ENCODE measurements around the gene FGD4. TPM values are rescaled to one million over a fixed set of nuclear protein-coding genes. Genes with fewer than 3 reads are reported as not detected.

The FGD4 gene
- total RNA-seq, 1 donor = 55.6 TPM

GRCh38 chr12:32390572-32391219 is 8.7 kb upstream of the FGD4 start:
- TF ChIP-seq, protein P1, sequence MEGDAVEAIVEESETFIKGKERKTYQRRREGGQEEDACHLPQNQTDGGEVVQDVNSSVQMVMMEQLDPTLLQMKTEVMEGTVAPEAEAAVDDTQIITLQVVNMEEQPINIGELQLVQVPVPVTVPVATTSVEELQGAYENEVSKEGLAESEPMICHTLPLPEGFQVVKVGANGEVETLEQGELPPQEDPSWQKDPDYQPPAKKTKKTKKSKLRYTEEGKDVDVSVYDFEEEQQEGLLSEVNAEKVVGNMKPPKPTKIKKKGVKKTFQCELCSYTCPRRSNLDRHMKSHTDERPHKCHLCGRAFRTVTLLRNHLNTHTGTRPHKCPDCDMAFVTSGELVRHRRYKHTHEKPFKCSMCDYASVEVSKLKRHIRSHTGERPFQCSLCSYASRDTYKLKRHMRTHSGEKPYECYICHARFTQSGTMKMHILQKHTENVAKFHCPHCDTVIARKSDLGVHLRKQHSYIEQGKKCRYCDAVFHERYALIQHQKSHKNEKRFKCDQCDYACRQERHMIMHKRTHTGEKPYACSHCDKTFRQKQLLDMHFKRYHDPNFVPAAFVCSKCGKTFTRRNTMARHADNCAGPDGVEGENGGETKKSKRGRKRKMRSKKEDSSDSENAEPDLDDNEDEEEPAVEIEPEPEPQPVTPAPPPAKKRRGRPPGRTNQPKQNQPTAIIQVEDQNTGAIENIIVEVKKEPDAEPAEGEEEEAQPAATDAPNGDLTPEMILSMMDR (IDR thresholded peaks at IDR 0.05; ENCODE audit: insufficient read depth, low read length) = no peak
- peak; percentile 14 for DNase-seq (ENCODE audit: low read depth)
- peak overlapping the region; percentile 55 for H3K4me3 ChIP-seq (ENCODE audit: low read depth, low read length)

DNA sequence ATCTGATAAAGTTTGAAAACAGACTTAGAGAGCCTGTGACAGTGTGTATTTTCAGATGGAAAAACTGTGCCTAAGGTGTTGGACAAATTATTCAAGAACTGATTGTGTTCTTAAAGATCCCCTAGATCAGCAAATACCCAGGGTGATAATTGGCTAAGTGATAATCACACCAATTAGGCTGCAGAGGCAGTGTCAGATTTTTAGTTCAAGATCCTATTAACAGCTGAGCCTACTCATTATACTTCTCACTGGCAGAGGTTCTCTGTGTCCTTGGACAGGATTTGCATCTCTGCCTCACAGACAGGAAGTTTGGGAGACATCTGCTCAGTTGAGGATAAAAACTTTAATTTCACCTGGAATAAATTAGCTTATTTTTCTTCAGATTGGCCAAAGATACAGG is 4.3 kb upstream of the FGD4 start:
- no peak overlapping the region for H3K4me3 ChIP-seq (ENCODE audit: low read depth, low read length)
- TF ChIP-seq, protein P1 (IDR thresholded peaks at IDR 0.05; ENCODE audit: insufficient read depth, low read length) = no peak
- DNase-seq (ENCODE audit: low read depth) = no peak

- no peak overlapping the region for H3K4me3 ChIP-seq (ENCODE audit: low read depth, low read length)
- no peak for DNase-seq (ENCODE audit: low read depth)
- TF ChIP-seq, protein P1 (IDR thresholded peaks at IDR 0.05; ENCODE audit: insufficient read depth, low read length) = no peak
These were observed 1.7 kb upstream of the FGD4 start for GRCh38 chr12:32397696-32398095.

- DNase-seq (ENCODE audit: low read depth) = no peak
These were observed 1.2 kb upstream of the FGD4 start for GRCh38 chr12:32398181-32398580.

GRCh38 chr12:32398816-32399369 is 465 bp upstream of the FGD4 start:
- no peak for DNase-seq (ENCODE audit: low read depth)
- peak overlapping the region; percentile 68 for H3K4me3 ChIP-seq (ENCODE audit: low read depth, low read length)
- TF ChIP-seq, protein P1 (IDR thresholded peaks at IDR 0.05; ENCODE audit: insufficient read depth, low read length) = no peak

More at GRCh38 chr12:32398181-32398580, 1.2 kb upstream of the FGD4 start:
- TF ChIP-seq, protein P1 (IDR thresholded peaks at IDR 0.05; ENCODE audit: insufficient read depth, low read length) = no peak
- no peak overlapping the region for H3K4me3 ChIP-seq (ENCODE audit: low read depth, low read length)

DNA sequence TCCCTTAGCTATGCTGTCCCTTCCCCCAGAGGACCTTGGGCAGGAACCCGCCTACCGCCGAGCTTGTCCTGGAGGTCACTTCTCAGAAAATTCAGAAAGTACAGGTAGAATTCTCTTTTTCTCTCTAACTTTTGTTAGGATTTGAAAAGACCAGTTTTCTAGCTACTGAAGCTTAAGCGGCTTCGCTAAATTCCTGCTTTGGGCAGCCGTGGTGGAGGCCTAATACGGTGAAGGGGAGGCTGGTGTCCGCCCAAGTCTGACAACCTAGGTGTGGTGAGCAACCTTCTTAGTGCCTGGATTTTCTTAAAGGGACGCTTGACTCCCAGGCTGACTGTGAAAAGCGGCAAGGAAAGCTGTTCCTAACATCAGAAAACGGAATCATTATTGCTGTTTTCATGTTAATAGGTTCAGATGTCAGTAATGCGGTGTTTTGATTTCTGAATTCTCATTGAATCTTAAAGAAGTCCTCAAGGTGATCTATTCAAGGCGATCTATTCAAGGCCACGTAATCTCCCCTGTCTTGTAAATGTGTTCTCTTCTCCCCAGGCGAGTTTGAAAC is 835 bp downstream of the FGD4 start:
- H3K4me3 ChIP-seq (ENCODE audit: low read depth, low read length) = peak overlapping the region; percentile 68
- DNase-seq (ENCODE audit: low read depth) = no peak
- TF ChIP-seq, protein P1 (IDR thresholded peaks at IDR 0.05; ENCODE audit: insufficient read depth, low read length) = no peak

Data from fibroblast of the aortic adventitia (primary cell).